Erythroblast (primary cell): ENCODE data around the gene RAD54L.
A peak's percentile ranks its signal among the peaks of the same experiment; 100 is the strongest.

Experiments used
- DNase-seq, 2 experiments: peaks; one replicate each; lab custom pipeline; 2025; lab: John Stamatoyannopoulos, UW
- GATA1 ChIP-seq: IDR thresholded peaks from 2 replicates; pipeline ENCODE4 v1.6.1; 2011; ENCODE audit warnings: low read depth, mild to moderate bottlenecking, control low read depth, low read length, moderate library complexity
- POLR2A ChIP-seq: IDR thresholded peaks from 2 replicates; pipeline ENCODE4 v1.6.1; 2011; ENCODE audit warnings: mild to moderate bottlenecking, low read length

The RAD54L gene

DNA sequence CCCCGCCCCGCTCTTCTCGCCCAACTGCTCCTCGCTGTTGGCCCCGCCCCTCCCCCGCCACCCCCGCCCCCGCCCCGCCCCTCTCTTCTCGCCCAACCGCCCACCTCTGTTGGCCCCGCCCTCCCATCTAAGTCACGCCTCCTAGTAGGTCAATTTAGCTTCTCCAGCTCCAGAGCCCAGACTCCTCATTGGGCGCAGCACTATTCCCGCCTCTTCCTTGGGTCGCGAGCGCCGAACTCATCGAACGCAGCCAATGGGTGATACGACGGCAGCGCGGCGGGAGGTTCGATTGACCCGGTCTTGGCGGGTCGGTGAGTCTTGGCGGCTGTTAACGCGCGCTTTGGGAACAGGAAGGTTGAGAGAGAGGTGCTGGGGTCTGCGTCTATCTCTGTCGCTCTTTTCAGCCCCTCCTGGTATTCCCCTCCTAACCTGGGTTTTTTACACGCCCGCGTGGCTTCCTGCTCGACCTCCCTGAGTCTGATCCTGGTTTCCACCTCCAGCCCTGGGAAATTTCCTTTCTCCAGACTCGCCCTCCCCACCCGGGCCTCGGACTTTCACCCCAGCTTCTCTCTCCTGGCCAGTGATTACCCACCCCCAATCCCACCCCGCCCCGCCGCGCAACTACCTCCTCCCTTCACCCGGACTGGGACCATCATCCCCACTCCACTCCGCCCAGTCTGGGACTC lies at the start of gene RAD54L:
Gene RAD54L (plus strand): TSS at position 328 of the 686 bp plus-strand sequence. CDS start 643 bp downstream, outside the sequence.
- TF ChIP-seq POLR2A: peak; percentile 88
- TF ChIP-seq GATA1: no peak
- peak; percentile 99 to 100 for DNase-seq

DNA sequence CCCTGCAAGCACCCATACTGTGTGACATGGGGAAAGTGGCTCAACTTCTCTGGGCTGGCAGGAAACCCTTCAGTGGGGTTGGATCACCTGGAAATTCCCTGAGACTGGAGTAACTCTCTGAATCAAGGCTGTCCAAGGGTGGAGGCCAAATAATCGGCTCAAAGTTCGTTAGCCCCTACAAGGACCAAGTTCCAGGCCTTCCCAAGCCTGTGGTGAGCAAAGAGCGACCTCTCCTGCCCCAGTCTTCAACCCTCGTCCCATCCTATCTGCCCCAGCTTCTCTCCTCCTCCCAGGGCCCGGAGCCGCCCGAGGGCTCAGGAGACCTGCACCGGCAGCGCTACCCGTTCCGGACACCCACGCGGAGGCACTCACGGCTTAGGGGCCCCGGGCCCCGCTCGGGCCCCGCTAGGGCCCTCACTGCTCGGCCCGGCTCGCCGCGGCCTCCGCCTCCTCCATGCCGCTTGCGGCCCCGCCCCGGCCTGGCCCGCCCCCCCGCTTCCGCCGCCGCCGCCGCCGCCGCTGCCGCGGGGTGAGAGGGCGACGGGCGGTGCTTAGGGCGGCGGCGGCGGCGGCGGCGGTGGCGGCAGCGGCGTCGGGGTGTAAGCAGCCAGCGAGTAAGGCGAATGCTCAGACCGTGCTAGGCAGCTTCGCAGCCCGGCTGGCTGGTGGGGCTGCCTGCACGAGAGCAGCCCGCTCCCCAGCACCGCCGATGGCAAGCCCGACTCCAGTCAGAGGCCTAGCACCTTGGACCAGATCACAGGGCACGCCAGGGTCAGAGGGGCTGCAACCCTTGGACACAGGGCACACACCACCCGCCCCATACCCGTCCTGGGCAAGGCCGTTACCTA lies 49.4 kb upstream of the RAD54L start, which contains the start of gene POMGNT1:
Gene POMGNT1 (minus strand): TSS at position 471 of the 848 bp plus-strand sequence. CDS start 613 bp downstream, outside the sequence.
- peak; percentile 86 to 90 for DNase-seq
- TF ChIP-seq POLR2A (peak; percentile 57), GATA1 (no peak)

GRCh38 chr1:46199233-46199749 lies 48.3 kb upstream of the RAD54L start:
- DNase-seq: peak in 1 of 2 experiments; percentile 12
- TF ChIP-seq POLR2A (no peak), GATA1 (no peak)

DNA sequence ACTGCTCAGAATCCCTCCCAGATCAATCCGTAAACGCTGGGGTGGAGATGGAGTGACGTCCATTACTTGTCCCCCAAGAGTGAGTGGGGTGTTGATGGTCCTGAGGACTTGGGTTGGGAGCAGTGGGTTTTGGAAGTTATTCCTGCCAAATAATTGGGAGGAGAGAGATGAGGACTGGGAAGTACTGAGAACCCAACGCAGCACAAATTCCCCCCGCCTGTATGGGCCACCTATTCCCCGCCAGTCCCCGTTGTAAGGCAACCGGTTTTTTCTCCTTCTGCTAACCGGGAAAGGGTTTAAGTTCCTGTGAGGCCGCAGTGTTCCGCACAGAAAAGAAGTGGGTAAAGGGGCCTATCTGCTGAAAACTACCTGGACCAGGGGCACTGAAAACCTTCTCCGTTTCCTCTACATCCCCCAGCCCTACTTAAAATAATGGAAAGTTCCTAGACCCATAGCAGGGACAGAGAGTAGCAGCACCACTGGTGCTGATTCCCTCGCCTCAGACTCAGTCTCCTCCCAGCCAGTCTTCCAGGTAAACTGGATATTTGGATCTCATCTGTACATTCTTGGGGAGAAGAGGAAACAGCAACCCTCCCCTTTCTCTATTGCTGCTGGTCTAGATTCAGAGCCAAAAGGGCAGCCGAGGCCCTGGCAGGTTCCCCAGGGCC lies 43.7 kb upstream of the RAD54L start:
- TF ChIP-seq GATA1: no peak
- TF ChIP-seq POLR2A: no peak
- DNase-seq: no peak

DNA sequence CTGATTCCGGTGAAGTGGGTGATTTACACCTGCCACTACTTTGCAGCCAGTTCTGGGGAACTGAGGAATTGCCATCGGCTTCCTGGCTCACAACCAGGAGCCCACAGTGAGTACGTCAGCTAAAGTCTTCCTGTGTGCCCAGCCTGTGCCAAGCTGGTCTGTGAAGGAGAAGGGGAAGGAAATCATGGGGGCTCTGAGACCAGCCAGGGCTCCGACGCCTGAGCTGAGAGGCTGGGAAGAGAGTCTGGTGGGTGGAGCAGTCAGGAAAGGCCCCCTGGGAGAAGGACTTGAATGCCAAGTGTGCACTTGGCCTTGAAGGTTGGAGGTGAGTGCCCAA lies 43.2 kb upstream of the RAD54L start:
- DNase-seq: no peak
- TF ChIP-seq POLR2A (no peak), GATA1 (no peak)

DNA sequence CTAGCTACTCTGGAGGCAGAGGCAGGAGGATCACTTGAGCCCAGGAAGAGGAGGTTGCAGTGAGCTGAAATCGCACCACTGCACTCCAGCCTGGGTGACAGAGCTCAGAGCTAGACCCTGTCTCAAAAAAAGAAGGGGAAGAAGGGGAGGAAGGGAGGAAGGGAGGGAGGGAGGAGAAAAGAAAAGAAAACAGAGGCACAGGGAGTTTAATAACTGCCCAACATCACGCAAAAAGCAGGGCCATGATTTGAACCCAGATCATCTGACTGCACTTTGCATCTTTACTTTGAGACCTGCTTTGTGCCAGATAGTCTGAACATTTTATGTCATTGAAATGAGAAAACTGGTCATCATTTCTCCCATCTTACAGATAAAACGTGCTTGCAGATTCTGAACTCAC lies 42.4 kb upstream of the RAD54L start:
- TF ChIP-seq POLR2A: no peak
- TF ChIP-seq GATA1: no peak
- no peak for DNase-seq

DNA sequence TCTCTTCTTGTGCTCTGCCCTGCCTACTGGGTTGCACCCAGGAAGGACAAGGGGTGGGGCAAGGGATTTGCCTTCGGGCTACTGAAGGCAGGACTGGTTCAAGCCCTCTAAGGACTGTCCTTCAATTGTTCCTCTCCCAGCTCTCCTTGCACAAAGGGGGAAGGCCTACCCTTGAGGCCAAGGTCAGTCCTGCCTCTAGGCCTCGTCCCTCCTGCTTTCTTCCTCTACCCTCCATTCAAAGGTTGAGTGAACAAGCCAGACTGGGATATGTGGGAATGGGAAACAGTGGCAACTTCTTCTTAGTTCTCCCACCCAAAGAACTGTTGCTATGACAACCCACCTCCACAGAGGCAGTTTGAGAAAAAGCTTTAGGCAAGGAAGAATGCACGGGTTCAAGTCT lies 41.8 kb upstream of the RAD54L start:
- DNase-seq: no peak
- TF ChIP-seq GATA1 (no peak), POLR2A (no peak)

DNA sequence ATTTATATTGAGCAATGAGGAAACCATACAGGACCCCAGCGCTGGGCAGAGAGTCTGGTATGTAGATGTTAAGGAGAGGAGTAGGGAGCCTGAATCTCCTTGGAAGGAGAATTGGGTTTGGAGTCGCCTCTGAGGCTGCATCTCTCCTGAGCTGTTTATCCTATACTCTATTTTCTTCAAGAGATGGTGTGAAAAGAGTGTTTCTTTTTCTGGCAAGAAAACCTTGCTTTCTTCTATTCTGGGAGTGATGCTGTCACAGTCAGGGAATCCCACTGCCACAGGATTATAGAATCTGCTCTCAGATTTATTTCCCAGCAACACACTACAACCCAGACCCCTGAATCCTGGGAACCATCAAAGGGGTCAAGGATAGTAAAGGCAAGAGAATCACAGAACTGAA lies 41.2 kb upstream of the RAD54L start:
- no peak for TF ChIP-seq POLR2A
- no peak for TF ChIP-seq GATA1
- DNase-seq: no peak

- TF ChIP-seq POLR2A (no peak), GATA1 (no peak)
- DNase-seq: no peak
Observed at GRCh38 chr1:46210561-46210960, 37.0 kb upstream of the RAD54L start.

GRCh38 chr1:46211051-46211450 lies 36.5 kb upstream of the RAD54L start:
- no peak for DNase-seq
- TF ChIP-seq POLR2A: no peak
- TF ChIP-seq GATA1: no peak

GRCh38 chr1:46215504-46215903 lies 32.1 kb upstream of the RAD54L start:
- TF ChIP-seq GATA1 (no peak), POLR2A (no peak)
- DNase-seq: no peak

DNA sequence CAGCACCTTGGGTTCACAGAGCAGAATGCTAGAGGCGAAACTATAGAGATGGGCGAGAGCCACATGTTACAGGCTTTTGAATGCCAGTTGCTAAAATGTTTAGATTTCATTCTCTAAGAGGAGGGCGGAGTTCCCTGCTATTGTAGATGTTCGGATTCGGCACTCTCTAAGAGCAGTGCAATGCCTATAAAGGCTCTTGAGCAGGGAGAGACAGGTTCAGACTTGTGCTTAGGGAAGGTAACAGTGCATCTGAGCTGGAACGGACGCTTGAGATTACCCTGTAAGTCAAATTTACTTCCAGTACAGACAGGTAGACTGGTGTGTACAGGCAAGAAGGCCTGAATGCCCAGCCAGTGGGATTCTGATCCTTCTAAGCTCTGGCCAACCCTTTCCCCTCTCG lies 29.1 kb upstream of the RAD54L start:
- TF ChIP-seq POLR2A: no peak
- TF ChIP-seq GATA1: no peak
- no peak for DNase-seq
